ENCODE results near the gene HECTD3. TPM values are rescaled to one million over a fixed set of nuclear protein-coding genes. Genes with fewer than 3 reads are reported as not detected.

HECTD3 gene
- polyA plus RNA-seq, 1 donor (not counting 4 experiments of a cell fraction or from before 2014, with no cell fraction given) = 28.1 TPM

DNA sequence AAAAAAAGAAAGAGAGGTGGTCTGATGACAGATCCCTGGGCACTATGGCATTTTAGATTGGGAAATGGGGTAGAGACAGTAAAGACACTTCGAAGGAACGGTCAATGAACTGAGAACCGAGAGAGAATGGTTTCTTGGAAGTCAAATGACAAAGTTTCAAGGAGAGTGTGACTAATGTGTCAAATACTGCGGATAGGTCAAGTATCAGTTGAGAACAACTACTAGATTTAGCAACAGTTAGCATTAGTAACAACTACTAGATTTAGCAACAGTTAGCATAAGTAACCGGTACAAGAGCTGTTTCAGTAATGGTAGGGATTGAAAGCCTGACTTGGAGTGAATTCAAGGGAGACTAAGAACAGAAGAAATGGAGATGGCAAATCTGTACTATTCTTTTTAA lies 35.9 kb upstream of the HECTD3 start:
- H3K9ac ChIP-seq (ENCODE audit: control insufficient read depth, extremely low read depth, insufficient read depth, low read length) = no peak overlapping the region

DNA sequence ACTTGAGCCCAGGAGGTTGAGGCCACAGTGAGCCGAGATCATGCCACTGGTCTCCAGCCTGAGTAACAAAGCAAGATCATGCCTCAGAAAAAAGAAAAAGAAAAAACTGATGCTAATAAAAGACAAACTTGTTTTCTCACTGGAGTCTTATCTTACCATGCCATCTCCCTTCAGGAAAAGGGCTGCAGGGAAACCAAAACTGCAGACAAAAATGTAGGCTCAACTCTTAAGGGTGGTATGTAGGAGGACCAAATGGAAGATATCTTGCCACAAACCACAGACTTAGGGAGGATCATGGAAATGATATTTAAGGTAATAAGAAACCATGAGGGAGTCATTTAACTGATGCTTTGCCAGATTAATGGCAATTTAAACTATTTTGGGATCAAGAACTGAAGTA lies 33.8 kb upstream of the HECTD3 start:
- dilution Hi-C loops (cut with MboI; ENCODE audit: extremely low pct_ligation_motif_present, low sequenced_read_pairs) = no loop called here
- Histone ChIP-seq H3K27me3 (ENCODE audit: control insufficient read depth, extremely low read depth, insufficient read depth, low read length) (no peaks in the 10 kb centered on the region), H3K4me2 (ENCODE audit: control insufficient read depth, extremely low read depth, insufficient read depth, low read depth, low read length) (no peak overlapping the region), H4K20me1 (ENCODE audit: control insufficient read depth, extremely low read depth, insufficient read depth, low read length) (no peaks in the 10 kb centered on the region), H3K36me3 (ENCODE audit: control insufficient read depth in 2 of 2, extremely low read depth in 1 of 2, insufficient read depth in 2 of 2, low read length in 2 of 2) (no peaks in the 10 kb centered on the region), H3K9ac (ENCODE audit: control insufficient read depth, extremely low read depth, insufficient read depth, low read length) (no peak overlapping the region), H3K9me3 (ENCODE audit: control insufficient read depth, low read depth, low read length) (no peaks in the 10 kb centered on the region), H3K79me2 (ENCODE audit: control insufficient read depth, insufficient read depth, low read length) (no peaks in the 10 kb centered on the region), H3K4me1 (ENCODE audit: control insufficient read depth, extremely low read depth, insufficient read depth, low read length) (no peaks in the 10 kb centered on the region), H3K27ac (ENCODE audit: control insufficient read depth, insufficient read depth, low read length) (no peak overlapping the region), H3K9me1 (ENCODE audit: control insufficient read depth, extremely low read depth, insufficient read depth, low read length) (no peaks in the 10 kb centered on the region), H3K4me3 (ENCODE audit: control insufficient read depth in 2 of 3, extremely low read depth in 1 of 3, insufficient read depth in 2 of 3, low read depth in 1 of 3, low read length in 3 of 3) (no peak overlapping the region), H2AFZ (ENCODE audit: control insufficient read depth, low read length) (no peak overlapping the region)
- FAIRE-seq (no peak), DNase-seq (ENCODE audit: low read depth, low spot score) (no peak)
- no peak for TF ChIP-seq EZH2 (IDR thresholded peaks at IDR 0.05; ENCODE audit: low read length)
- no peak for TF ChIP-seq CTCF (optimal IDR thresholded peaks at IDR 0.05 in 1 of 3, IDR thresholded peaks at IDR 0.05 in 1 of 3, conservative IDR thresholded peaks at IDR 0.05 in 1 of 3; ENCODE audit: extremely low read depth in 1 of 3, insufficient read depth in 2 of 3, low read length in 3 of 3)

More for the DNA sequence above, 35.9 kb upstream of the HECTD3 start:
- Histone ChIP-seq H3K9me3 (ENCODE audit: control insufficient read depth, low read depth, low read length) (no peaks in the 10 kb centered on the region), H3K27me3 (ENCODE audit: control insufficient read depth, extremely low read depth, insufficient read depth, low read length) (no peaks in the 10 kb centered on the region), H3K4me1 (ENCODE audit: control insufficient read depth, extremely low read depth, insufficient read depth, low read length) (no peaks in the 10 kb centered on the region), H3K4me2 (ENCODE audit: control insufficient read depth, extremely low read depth, insufficient read depth, low read depth, low read length) (no peak overlapping the region), H3K9me1 (ENCODE audit: control insufficient read depth, extremely low read depth, insufficient read depth, low read length) (no peaks in the 10 kb centered on the region), H2AFZ (ENCODE audit: control insufficient read depth, low read length) (no peak overlapping the region), H3K79me2 (ENCODE audit: control insufficient read depth, insufficient read depth, low read length) (no peaks in the 10 kb centered on the region), H3K27ac (ENCODE audit: control insufficient read depth, insufficient read depth, low read length) (no peak overlapping the region), H3K36me3 (ENCODE audit: control insufficient read depth in 2 of 2, extremely low read depth in 1 of 2, insufficient read depth in 2 of 2, low read length in 2 of 2) (no peaks in the 10 kb centered on the region), H3K4me3 (ENCODE audit: control insufficient read depth in 2 of 3, extremely low read depth in 1 of 3, insufficient read depth in 2 of 3, low read depth in 1 of 3, low read length in 3 of 3) (no peak overlapping the region), H4K20me1 (ENCODE audit: control insufficient read depth, extremely low read depth, insufficient read depth, low read length) (no peaks in the 10 kb centered on the region)
- no peak for DNase-seq (ENCODE audit: low read depth, low spot score)
- no peak for FAIRE-seq
- dilution Hi-C loops (cut with MboI; ENCODE audit: extremely low pct_ligation_motif_present, low sequenced_read_pairs) = no loop called here
- no peak for TF ChIP-seq CTCF (optimal IDR thresholded peaks at IDR 0.05 in 1 of 3, IDR thresholded peaks at IDR 0.05 in 1 of 3, conservative IDR thresholded peaks at IDR 0.05 in 1 of 3; ENCODE audit: extremely low read depth in 1 of 3, insufficient read depth in 2 of 3, low read length in 3 of 3)
- no peak for TF ChIP-seq EZH2 (IDR thresholded peaks at IDR 0.05; ENCODE audit: low read length)

Data from keratinocyte (primary cell).